Progenitor cell of endocrine pancreas (in vitro differentiated cells): ENCODE measurements around the gene KCNJ6. TPM values are rescaled to one million over a fixed set of nuclear protein-coding genes. Genes with fewer than 3 reads are reported as not detected.

Experiments used
- DNase-seq: peaks from one replicate; pipeline ENCODE4 v3.0.0; 2021; ENCODE audit warnings: low spot score; ENCODE audit not compliant: unreplicated experiment
- H3K27ac Mint-ChIP-seq: 2 replicates; pipeline ENCODE4 v1.8.0; 2021; ENCODE audit warnings: mild to moderate bottlenecking, moderate library complexity, mixed read lengths
- H3K27me3 Mint-ChIP-seq: 2 replicates; pipeline ENCODE4 v1.8.0; 2021; ENCODE audit warnings: mixed read lengths
- H3K36me3 Mint-ChIP-seq: 2 replicates; pipeline ENCODE4 v1.8.0; 2022; ENCODE audit warnings: mixed read lengths; ENCODE audit not compliant: insufficient read depth
- H3K4me1 Mint-ChIP-seq: 2 replicates; pipeline ENCODE4 v1.8.0; 2021; ENCODE audit warnings: low read depth, mixed read lengths
- H3K4me3 Mint-ChIP-seq: 2 replicates; pipeline ENCODE4 v1.8.0; 2021; ENCODE audit warnings: low read depth, mild to moderate bottlenecking, moderate library complexity, mixed read lengths
- H3K9me3 Mint-ChIP-seq: 2 replicates; pipeline ENCODE4 v1.8.0; 2021; ENCODE audit warnings: low read depth, mixed read lengths
- CTCF ChIP-seq: fragments of 200-600 bp; sonication (generic); IDR thresholded peaks from one replicate; pipeline ENCODE4 v1.5.0; 2021; ENCODE audit warnings: antibody characterized with exemption, mild to moderate bottlenecking; ENCODE audit not compliant: unreplicated experiment
- total RNA-seq: library from RNA; stranded (reverse); gene quantifications from 2 replicates; pipeline ENCODE4 v1.2.1, GENCODE V29; 2021

The KCNJ6 gene
- total RNA-seq, 1 donor from 2014 or later, result 3.3 TPM

DNA sequence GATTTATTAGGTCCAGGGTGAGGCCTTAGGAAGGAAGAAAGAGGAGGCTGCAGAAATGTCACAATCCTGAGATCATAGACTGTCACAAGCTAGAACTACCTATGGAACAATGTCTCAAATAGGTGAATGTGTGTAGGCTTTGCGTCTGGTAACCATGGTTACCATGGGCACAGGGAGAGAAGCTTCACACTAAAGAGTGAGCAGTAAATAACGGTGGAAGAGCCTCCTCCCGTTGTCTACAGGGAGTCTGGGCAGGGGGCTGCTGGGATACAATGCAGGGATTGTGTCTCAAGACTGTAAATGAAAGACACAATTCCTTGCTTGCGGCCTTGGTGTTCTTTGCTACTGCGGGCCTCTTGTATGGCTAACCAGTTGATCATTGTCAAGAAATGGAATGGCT, 28.2 kb upstream of the KCNJ6 start:
- H3K27ac Mint-ChIP-seq, result no peak overlapping the region
- DNase-seq, result no peak
- H3K27me3 Mint-ChIP-seq, result no peaks in the 10 kb centered on the region
- peaks cover 7% of the 10 kb centered on the region for H3K9me3 Mint-ChIP-seq
- no peaks in the 10 kb centered on the region for H3K4me1 Mint-ChIP-seq
- H3K4me3 Mint-ChIP-seq, result no peak overlapping the region
- no peaks in the 10 kb centered on the region for H3K36me3 Mint-ChIP-seq
- no peak for TF ChIP-seq CTCF

DNA sequence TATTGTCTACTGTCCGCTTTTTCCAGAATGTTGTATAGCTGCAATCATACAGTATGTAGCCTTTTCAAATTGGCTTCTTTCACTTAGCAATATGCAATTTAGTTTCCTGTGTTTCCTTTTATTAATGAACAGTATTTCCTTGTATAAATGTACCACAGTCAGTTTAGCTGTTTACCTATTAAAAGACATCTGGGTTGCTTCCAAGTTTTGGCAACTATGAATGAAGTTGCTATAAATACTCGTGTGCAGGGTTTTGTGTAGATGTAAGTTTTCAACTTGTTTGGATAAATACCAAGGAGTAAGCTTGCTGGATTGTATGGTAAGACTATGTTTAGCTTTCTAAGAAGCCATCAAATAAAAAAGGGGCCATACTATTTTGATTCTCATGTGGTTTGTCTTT, 24.4 kb upstream of the KCNJ6 start:
- Mint-ChIP-seq H3K27ac (no peak overlapping the region), H3K4me3 (no peak overlapping the region), H3K27me3 (no peaks in the 10 kb centered on the region), H3K9me3 (peaks cover 7% of the 10 kb centered on the region), H3K36me3 (no peaks in the 10 kb centered on the region), H3K4me1 (peaks cover 6% of the 10 kb centered on the region)
- DNase-seq, result no peak
- TF ChIP-seq CTCF, result no peak

- DNase-seq, result no peak
- peaks cover 6% of the 10 kb centered on the region for H3K4me1 Mint-ChIP-seq
- H3K4me3 Mint-ChIP-seq, result no peak overlapping the region
- H3K27me3 Mint-ChIP-seq, result no peaks in the 10 kb centered on the region
- H3K9me3 Mint-ChIP-seq, result peaks cover 7% of the 10 kb centered on the region
- TF ChIP-seq CTCF, result no peak
- H3K36me3 Mint-ChIP-seq, result no peaks in the 10 kb centered on the region
- H3K27ac Mint-ChIP-seq, result no peak overlapping the region
Measured at GRCh38 chr21:37939838-37940237, 23.6 kb upstream of the KCNJ6 start.

GRCh38 chr21:37939251-37939650, 23.0 kb upstream of the KCNJ6 start:
- no peak for TF ChIP-seq CTCF
- Mint-ChIP-seq H3K4me3 (no peak overlapping the region), H3K36me3 (no peaks in the 10 kb centered on the region), H3K27ac (no peak overlapping the region), H3K9me3 (peaks cover 7% of the 10 kb centered on the region), H3K4me1 (peaks cover 6% of the 10 kb centered on the region), H3K27me3 (no peaks in the 10 kb centered on the region)
- no peak for DNase-seq

DNA sequence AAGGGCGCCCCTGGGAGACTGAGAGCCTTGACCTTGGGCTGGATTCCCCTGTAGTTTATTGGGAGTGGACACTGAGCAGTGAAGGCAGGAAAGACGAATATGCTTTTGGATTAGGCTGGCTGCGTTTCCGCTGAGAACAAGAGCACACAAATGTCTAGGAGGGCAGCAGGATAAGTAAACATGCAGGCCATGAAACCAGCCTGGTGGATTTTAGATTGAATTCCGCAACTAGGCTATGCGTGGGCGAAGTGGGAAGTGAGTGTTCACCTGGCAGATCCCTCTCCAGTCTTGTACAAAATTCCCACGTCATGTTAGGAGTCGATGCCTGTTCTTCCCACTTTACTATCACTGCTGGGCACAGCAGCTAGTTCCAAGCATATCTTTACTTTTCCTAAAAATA, 21.4 kb upstream of the KCNJ6 start:
- H3K9me3 Mint-ChIP-seq, result peaks cover 10% of the 10 kb centered on the region
- no peaks in the 10 kb centered on the region for H3K27me3 Mint-ChIP-seq
- no peak for TF ChIP-seq CTCF
- H3K27ac Mint-ChIP-seq, result no peak overlapping the region
- DNase-seq, result no peak
- no peak overlapping the region for H3K4me3 Mint-ChIP-seq
- peaks cover 6% of the 10 kb centered on the region for H3K4me1 Mint-ChIP-seq
- no peaks in the 10 kb centered on the region for H3K36me3 Mint-ChIP-seq
